Fibroblast of mammary gland (primary cell): ENCODE data around the gene PRKN.

ENCODE experiments used
- DNase-seq: peaks from one replicate; pipeline ENCODE4 v3.0.0-alpha.2; 2010; ENCODE audit warnings: low read depth
- H3K4me3 ChIP-seq: 2 replicates; pipeline ENCODE4 v1.5.1; 2011; ENCODE audit warnings: low read depth, mild to moderate bottlenecking, low read length, moderate library complexity; ENCODE audit not compliant: control insufficient read depth
- CTCF ChIP-seq: conservative IDR thresholded peaks from 2 replicates; pipeline ENCODE4 v1.5.1; 2011; ENCODE audit warnings: low read depth, low read length, inconsistent platforms; ENCODE audit not compliant: control insufficient read depth, insufficient read depth

Gene PRKN

GRCh38 chr6:161494566-161494965 lies 1233.0 kb downstream of the PRKN start:
- DNase-seq: no peak
- no peak overlapping the region for H3K4me3 ChIP-seq
- no peak for TF ChIP-seq CTCF

- no peak overlapping the region for H3K4me3 ChIP-seq
- DNase-seq: no peak
- no peak for TF ChIP-seq CTCF
Measured at GRCh38 chr6:161493576-161494118, 1233.9 kb downstream of the PRKN start.

GRCh38 chr6:161489626-161490306 lies 1237.8 kb downstream of the PRKN start:
- TF ChIP-seq CTCF: no peak
- DNase-seq: no peak

GRCh38 chr6:161487694-161488093 lies 1239.9 kb downstream of the PRKN start:
- no peak for TF ChIP-seq CTCF
- DNase-seq: no peak
- no peak overlapping the region for H3K4me3 ChIP-seq

More at GRCh38 chr6:161489626-161490306, 1237.8 kb downstream of the PRKN start:
- H3K4me3 ChIP-seq: no peak overlapping the region

GRCh38 chr6:161487217-161487531 lies 1240.4 kb downstream of the PRKN start:
- TF ChIP-seq CTCF: no peak
- DNase-seq: no peak
- H3K4me3 ChIP-seq: no peak overlapping the region

GRCh38 chr6:161486361-161487216 lies 1241.0 kb downstream of the PRKN start:
- peak; percentile 78 for DNase-seq
- H3K4me3 ChIP-seq: no peak overlapping the region
- no peak for TF ChIP-seq CTCF
